ENCODE results near the gene CHST8. TPM values are rescaled to one million over a fixed set of nuclear protein-coding genes. Genes with fewer than 3 reads are reported as not detected.
"Not testable (repeated sequence)": the region's sequence is repeated elsewhere in the genome, so short reads cannot be mapped to it uniquely, and the experiment has no call there.

Gene CHST8
- total RNA-seq, 1 donor from 2014 or later, result 3.2 TPM

GRCh38 chr19:33616857-33617256 lies 4.9 kb upstream of the CHST8 start:
- H3K4me1 ChIP-seq, result no peaks in the 10 kb centered on the region
- H3K27ac ChIP-seq, result no peak overlapping the region
- H3K9me3 ChIP-seq, result no peaks in the 10 kb centered on the region
- DNase-seq (ENCODE audit: extremely low spot score in 2 of 2), result no peak
- intact Hi-C loops (cut with DNase I), result no loop called here
- no peak for TF ChIP-seq POLR2A (IDR thresholded peaks at IDR 0.05)
- no peak for TF ChIP-seq POLR2AphosphoS5 (IDR thresholded peaks at IDR 0.05; ENCODE audit: insufficient read depth in 1 of 2, low read depth in 1 of 2)
- TF ChIP-seq, protein P1, sequence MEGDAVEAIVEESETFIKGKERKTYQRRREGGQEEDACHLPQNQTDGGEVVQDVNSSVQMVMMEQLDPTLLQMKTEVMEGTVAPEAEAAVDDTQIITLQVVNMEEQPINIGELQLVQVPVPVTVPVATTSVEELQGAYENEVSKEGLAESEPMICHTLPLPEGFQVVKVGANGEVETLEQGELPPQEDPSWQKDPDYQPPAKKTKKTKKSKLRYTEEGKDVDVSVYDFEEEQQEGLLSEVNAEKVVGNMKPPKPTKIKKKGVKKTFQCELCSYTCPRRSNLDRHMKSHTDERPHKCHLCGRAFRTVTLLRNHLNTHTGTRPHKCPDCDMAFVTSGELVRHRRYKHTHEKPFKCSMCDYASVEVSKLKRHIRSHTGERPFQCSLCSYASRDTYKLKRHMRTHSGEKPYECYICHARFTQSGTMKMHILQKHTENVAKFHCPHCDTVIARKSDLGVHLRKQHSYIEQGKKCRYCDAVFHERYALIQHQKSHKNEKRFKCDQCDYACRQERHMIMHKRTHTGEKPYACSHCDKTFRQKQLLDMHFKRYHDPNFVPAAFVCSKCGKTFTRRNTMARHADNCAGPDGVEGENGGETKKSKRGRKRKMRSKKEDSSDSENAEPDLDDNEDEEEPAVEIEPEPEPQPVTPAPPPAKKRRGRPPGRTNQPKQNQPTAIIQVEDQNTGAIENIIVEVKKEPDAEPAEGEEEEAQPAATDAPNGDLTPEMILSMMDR (IDR thresholded peaks at IDR 0.05), result no peak
- no peaks in the 10 kb centered on the region for H3K27me3 ChIP-seq
- no peak overlapping the region for H3K4me3 ChIP-seq
- no peaks in the 10 kb centered on the region for H3K36me3 ChIP-seq

DNA sequence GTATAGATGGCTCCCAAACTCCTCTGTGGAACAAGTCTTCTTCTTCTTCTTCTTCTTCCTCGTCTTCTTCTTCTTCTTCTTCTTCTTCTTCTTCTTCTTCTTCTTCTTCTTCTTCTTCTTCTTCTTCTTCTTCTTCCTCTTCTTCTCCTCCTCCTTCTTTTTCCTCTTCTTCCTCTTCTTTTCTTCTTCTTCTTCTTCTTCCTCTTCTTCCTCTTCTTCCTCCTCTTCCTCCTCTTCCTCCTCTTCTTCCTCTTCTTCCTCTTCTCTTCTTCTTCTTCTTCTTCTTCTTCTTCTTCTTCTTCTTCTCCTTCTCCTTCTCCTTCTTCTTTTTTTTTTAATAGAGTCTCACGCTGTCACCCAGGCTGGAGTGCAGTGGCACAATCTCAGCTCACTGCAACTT lies 3.4 kb upstream of the CHST8 start:
- H3K27me3 ChIP-seq; H3K9me3 ChIP-seq; DNase-seq (ENCODE audit: extremely low spot score in 2 of 2); H3K4me3 ChIP-seq; intact Hi-C loops (cut with DNase I); H3K27ac ChIP-seq; H3K36me3 ChIP-seq: not testable (repeated sequence)
- peaks cover 15% of the 10 kb centered on the region for H3K4me1 ChIP-seq

- H3K27me3 ChIP-seq, result no peaks in the 10 kb centered on the region
- H3K4me3 ChIP-seq, result no peak overlapping the region
- no peaks in the 10 kb centered on the region for H3K36me3 ChIP-seq
- intact Hi-C loops (cut with DNase I), result no loop called here
- H3K27ac ChIP-seq, result no peak overlapping the region
- H3K4me1 ChIP-seq, result peaks cover 17% of the 10 kb centered on the region
- no peak for DNase-seq (ENCODE audit: extremely low spot score in 2 of 2)
- TF ChIP-seq, protein P1 (IDR thresholded peaks at IDR 0.05), result no peak
- no peak for TF ChIP-seq POLR2A (IDR thresholded peaks at IDR 0.05)
- TF ChIP-seq POLR2AphosphoS5 (IDR thresholded peaks at IDR 0.05; ENCODE audit: insufficient read depth in 1 of 2, low read depth in 1 of 2), result no peak
- no peaks in the 10 kb centered on the region for H3K9me3 ChIP-seq
Observed at GRCh38 chr19:33618884-33619283, 2.9 kb upstream of the CHST8 start.

- DNase-seq (ENCODE audit: extremely low spot score in 2 of 2), result no peak
- Histone ChIP-seq H3K27ac (no peak overlapping the region), H3K4me1 (peaks cover 17% of the 10 kb centered on the region), H3K9me3 (no peaks in the 10 kb centered on the region), H3K36me3 (no peaks in the 10 kb centered on the region), H3K4me3 (no peak overlapping the region), H3K27me3 (no peaks in the 10 kb centered on the region)
- intact Hi-C loops (cut with DNase I), result no loop called here
- TF ChIP-seq POLR2AphosphoS5 (IDR thresholded peaks at IDR 0.05; ENCODE audit: insufficient read depth in 1 of 2, low read depth in 1 of 2) (no peak), POLR2A (IDR thresholded peaks at IDR 0.05) (no peak)
- TF ChIP-seq, protein P1 (IDR thresholded peaks at IDR 0.05), result no peak
Observed at GRCh38 chr19:33620611-33621010, 1.1 kb upstream of the CHST8 start.

DNA sequence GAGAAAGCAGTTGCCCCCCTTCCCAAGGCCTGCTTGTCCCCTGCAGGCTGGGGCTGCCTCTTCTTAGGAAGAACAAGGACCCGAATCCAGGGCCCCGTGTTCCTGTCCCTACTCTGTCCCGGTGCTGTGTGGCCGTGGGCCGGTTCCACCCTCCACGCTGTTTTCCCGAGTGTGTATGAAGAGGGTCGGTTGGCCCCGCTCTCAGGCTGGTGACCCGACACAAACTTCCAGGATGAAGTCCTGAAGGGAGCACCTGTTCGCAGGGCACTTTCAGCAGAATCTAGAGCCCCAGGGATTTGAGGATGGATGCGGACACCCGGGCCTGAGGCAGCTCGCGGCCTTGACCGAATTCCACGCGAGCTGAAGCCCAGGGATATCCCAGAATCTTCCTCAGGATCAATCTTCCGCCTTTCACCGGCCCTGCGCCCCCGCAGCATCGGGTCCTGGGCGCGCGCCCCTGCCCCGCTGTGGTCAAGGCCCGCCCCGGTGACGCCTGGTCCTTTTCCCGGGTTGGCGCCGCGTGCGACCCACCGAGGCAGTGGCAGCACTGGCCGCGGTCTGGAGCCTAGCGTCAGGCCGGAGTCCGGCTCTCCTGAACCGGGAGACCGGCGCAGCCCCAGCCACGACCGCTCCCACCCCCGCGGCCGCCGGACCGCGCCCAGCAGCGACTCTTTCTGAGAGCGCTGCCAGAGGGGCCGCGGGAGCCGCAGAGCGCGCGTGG lies 528 bp upstream of the CHST8 start:
- TF ChIP-seq POLR2AphosphoS5 (IDR thresholded peaks at IDR 0.05; ENCODE audit: insufficient read depth in 1 of 2, low read depth in 1 of 2), result no peak
- intact Hi-C loops (cut with DNase I), result no loop called here
- no peak for DNase-seq (ENCODE audit: extremely low spot score in 2 of 2)
- Histone ChIP-seq H3K27me3 (no peaks in the 10 kb centered on the region), H3K27ac (no peak overlapping the region), H3K4me3 (peak overlapping the region; percentile 42 to 47), H3K9me3 (no peaks in the 10 kb centered on the region), H3K4me1 (peaks cover 17% of the 10 kb centered on the region), H3K36me3 (no peaks in the 10 kb centered on the region)

DNA sequence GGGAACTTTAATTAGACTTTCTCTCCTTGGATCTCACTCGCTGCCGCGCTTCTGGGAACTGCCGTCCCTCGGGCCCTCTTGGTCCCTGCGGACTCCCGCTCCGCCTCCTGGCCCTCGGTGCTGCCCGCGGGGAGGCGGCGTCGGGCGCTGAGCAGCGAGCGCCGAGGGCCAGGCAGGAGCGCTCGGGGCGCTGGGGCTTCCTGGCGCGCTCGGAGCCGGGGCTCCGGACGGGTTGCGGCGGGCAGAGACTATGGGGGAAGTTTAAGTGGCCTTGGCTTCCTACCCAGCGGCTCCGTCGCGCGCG lies 704 bp downstream of the CHST8 start:
- peaks cover 17% of the 10 kb centered on the region for H3K4me1 ChIP-seq
- H3K27ac ChIP-seq, result no peak overlapping the region
- H3K36me3 ChIP-seq, result no peaks in the 10 kb centered on the region
- H3K4me3 ChIP-seq, result peak overlapping the region; percentile 42 to 47
- intact Hi-C loops (cut with DNase I), result no loop called here
- no peaks in the 10 kb centered on the region for H3K27me3 ChIP-seq
- H3K9me3 ChIP-seq, result no peaks in the 10 kb centered on the region
- no peak for DNase-seq (ENCODE audit: extremely low spot score in 2 of 2)
- TF ChIP-seq, protein P1 (IDR thresholded peaks at IDR 0.05), result no peak
- TF ChIP-seq POLR2AphosphoS5 (IDR thresholded peaks at IDR 0.05; ENCODE audit: insufficient read depth in 1 of 2, low read depth in 1 of 2) (no peak), POLR2A (IDR thresholded peaks at IDR 0.05) (no peak)
